Natural killer cell (primary cell): ENCODE results near the gene FUT6. TPM values are rescaled to one million over a fixed set of nuclear protein-coding genes. Genes with fewer than 3 reads are reported as not detected.

Source experiments
- ATAC-seq, 3 donors: fragments of 150-1000 bp in 2 of 3; fragments of 200-7000 bp in 1 of 3; cut with Tn5 transposase; 1 replicate in 1 of 3; 2 replicates in 2 of 3; pipeline ENCODE4 v1.10.0; 2021; ENCODE audit warnings: mild to moderate bottlenecking in 2 of 3, moderate library complexity in 2 of 3
- DNase-seq, 2 donors: peaks; one replicate each; pipeline versions ENCODE4 v3.0.0 to v3.0.0-alpha.2; 2013 to 2021; ENCODE audit warnings: mixed read lengths in 1 of 2
- H3K27ac ChIP-seq: one replicate; pipeline ENCODE4 v1.5.1; 2013; ENCODE audit warnings: mild to moderate bottlenecking, low read length
- H3K27me3 ChIP-seq: one replicate; pipeline ENCODE4 v1.6.1; 2013; ENCODE audit warnings: low read length; ENCODE audit not compliant: control insufficient read depth, insufficient read depth
- H3K36me3 ChIP-seq: one replicate; pipeline ENCODE4 v1.6.1; 2013; ENCODE audit warnings: low read length; ENCODE audit not compliant: control insufficient read depth, insufficient read depth
- H3K4me1 ChIP-seq: one replicate; pipeline ENCODE4 v1.6.1; 2013; ENCODE audit warnings: low read length; ENCODE audit not compliant: control insufficient read depth, insufficient read depth
- H3K4me3 ChIP-seq: one replicate; pipeline ENCODE4 v1.5.1; 2013; ENCODE audit warnings: low read length
- H3K9me3 ChIP-seq: one replicate; pipeline ENCODE4 v1.6.1; 2013; ENCODE audit warnings: low read length; ENCODE audit not compliant: control insufficient read depth, insufficient read depth
- H3K27ac Mint-ChIP-seq, 2 donors: one replicate each; pipeline ENCODE4 v1.8.0; 2022; ENCODE audit warnings: mild to moderate bottlenecking in 2 of 2, mixed read lengths in 2 of 2, moderate library complexity in 1 of 2
- H3K27me3 Mint-ChIP-seq, 2 donors: one replicate each; pipeline ENCODE4 v1.8.0; 2022; ENCODE audit warnings: low read depth in 2 of 2, mixed read lengths in 2 of 2
- H3K36me3 Mint-ChIP-seq: one replicate; pipeline ENCODE4 v1.8.0; 2022; ENCODE audit warnings: mixed read lengths
- H3K4me1 Mint-ChIP-seq, 2 donors: one replicate each; pipeline ENCODE4 v1.8.0; 2022; ENCODE audit warnings: mixed read lengths in 2 of 2
- H3K4me3 Mint-ChIP-seq: one replicate; pipeline ENCODE4 v1.8.0; 2022; ENCODE audit warnings: mild to moderate bottlenecking, moderate library complexity, mixed read lengths
- H3K9me3 Mint-ChIP-seq, 2 donors: one replicate each; pipeline ENCODE4 v1.8.0; 2022; ENCODE audit warnings: mixed read lengths in 2 of 2
- WGBS: methylation state at CpG from one replicate; pipeline ENCODE4 v1.1.7; 2013; ENCODE audit warnings: missing lambda C conversion rate; ENCODE audit not compliant: insufficient coverage; 5-methylcytosine and 5-hydroxymethylcytosine counted together
- intact Hi-C: fragments of 100-400 bp; cut with micrococcal nuclease; formaldehyde crosslinking; loops from one replicate; pipeline ENCODE4 v1.14.2; 2022
- total RNA-seq, 4 donors: library from RNA; stranded (reverse); fragments of 120-200 nt in 1 of 4; gene quantifications; one replicate each; pipeline versions ENCODE4 v1.2.3 to v1.2.4, GENCODE V29; 2013 to 2022
- TF ChIP-seq, protein P1 (sequence below): fragments of 200-600 bp; IDR thresholded peaks from one replicate; pipeline ENCODE4 v1.8.0; 2022; ENCODE audit warnings: antibody characterized with exemption

FUT6 gene
- total RNA-seq, 3 donors from 2014 or later (not counting 1 experiment from before 2014, with no cell fraction given): 0.34 TPM; not detected in 2

DNA sequence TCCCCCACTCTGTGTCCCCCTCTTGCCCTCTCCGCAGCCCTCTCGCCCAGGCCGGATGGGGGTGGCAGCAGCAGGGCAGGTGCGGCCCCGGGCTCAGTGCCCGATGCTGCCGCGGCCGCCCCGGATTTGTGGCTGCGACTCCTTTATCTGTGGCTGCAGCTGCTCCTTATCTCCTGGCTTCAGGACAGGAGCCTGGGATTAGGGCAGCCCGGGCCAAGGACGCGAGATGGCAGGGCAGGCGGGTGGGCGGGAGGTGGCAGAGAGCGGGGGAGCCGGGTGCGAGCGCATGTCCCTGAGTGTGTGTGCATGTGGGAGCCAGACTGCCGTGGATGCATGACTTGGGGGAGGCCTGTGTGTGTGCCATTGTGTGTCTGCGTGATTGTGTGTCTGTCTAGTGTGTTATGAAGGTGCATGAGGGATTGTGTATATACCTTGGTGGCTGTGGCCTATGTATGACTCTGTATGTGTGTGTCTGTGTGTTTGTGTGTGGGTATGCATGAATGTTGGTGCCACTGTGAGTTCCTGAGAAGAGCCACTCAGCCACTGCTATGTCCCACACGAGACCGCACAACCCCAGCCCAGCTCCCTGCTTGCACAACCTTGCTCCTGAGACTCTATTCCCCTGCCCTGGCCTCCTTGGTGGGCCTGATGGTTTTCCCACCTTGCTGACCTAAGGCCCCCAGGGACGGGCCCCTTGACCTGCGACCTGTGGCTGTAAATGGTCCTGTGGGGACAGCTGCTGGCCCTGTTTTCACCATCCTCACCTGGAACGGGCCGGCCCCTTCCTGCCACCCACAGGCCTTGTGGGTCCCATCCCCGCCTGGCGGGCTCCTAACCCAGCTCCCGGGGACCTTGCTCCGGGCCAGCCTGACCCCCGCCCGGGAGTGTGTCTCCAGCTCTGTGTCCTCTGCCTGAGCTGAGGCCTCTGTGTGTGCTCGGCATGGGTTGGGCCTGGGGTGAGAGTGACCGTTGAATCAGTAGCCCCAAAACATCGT, 40.0 kb downstream of the FUT6 start:
- Mint-ChIP-seq H3K36me3 (no peaks in the 10 kb centered on the region), H3K27me3 (peaks cover 0 to 41% of the 10 kb centered on the region in 2 donors), H3K4me3 (no peak overlapping the region), H3K9me3 (no peaks in the 10 kb centered on the region), H3K4me1 (peaks cover 12 to 17% of the 10 kb centered on the region in 2 donors), H3K27ac (no peak overlapping the region)
- WGBS: 56% methylated on average over 37 of the region's 37 CpGs
- H3K4me3 ChIP-seq: no peak overlapping the region
- H3K4me1 ChIP-seq: peaks cover 18% of the 10 kb centered on the region
- intact Hi-C loops: loop anchor here (5.0 kb wide), 1 partner anchor 223 kb away; no protein-coding TSS in a partner anchor
- no peaks in the 10 kb centered on the region for H3K9me3 ChIP-seq
- no peaks in the 10 kb centered on the region for H3K36me3 ChIP-seq
- H3K27me3 ChIP-seq: peaks cover 37% of the 10 kb centered on the region
- ATAC-seq: no peak
- H3K27ac ChIP-seq: no peak overlapping the region
- TF ChIP-seq, protein P1, sequence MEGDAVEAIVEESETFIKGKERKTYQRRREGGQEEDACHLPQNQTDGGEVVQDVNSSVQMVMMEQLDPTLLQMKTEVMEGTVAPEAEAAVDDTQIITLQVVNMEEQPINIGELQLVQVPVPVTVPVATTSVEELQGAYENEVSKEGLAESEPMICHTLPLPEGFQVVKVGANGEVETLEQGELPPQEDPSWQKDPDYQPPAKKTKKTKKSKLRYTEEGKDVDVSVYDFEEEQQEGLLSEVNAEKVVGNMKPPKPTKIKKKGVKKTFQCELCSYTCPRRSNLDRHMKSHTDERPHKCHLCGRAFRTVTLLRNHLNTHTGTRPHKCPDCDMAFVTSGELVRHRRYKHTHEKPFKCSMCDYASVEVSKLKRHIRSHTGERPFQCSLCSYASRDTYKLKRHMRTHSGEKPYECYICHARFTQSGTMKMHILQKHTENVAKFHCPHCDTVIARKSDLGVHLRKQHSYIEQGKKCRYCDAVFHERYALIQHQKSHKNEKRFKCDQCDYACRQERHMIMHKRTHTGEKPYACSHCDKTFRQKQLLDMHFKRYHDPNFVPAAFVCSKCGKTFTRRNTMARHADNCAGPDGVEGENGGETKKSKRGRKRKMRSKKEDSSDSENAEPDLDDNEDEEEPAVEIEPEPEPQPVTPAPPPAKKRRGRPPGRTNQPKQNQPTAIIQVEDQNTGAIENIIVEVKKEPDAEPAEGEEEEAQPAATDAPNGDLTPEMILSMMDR: no peak
- DNase-seq: no peak

DNA sequence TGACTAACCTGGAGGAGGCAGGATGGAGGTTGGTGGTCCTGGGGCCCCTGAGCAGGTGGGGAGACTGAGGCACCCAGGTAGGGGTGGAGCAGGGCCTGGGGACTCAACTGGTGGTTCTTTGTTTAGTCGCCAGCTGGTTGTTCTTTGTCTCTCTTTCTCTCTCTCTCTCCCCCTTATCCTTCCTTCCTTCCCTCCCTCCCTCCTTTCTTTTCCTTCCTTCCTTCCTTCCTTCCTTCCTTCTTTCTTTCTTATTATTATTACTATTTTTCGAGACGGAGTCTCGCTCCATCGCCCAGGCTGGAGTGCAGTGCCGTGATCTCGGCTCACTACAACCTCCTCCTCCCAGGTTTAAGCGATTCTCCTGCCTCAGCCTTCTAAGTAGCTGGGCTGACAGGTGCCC, 41.3 kb downstream of the FUT6 start:
- H3K9me3 ChIP-seq: no peaks in the 10 kb centered on the region

DNA sequence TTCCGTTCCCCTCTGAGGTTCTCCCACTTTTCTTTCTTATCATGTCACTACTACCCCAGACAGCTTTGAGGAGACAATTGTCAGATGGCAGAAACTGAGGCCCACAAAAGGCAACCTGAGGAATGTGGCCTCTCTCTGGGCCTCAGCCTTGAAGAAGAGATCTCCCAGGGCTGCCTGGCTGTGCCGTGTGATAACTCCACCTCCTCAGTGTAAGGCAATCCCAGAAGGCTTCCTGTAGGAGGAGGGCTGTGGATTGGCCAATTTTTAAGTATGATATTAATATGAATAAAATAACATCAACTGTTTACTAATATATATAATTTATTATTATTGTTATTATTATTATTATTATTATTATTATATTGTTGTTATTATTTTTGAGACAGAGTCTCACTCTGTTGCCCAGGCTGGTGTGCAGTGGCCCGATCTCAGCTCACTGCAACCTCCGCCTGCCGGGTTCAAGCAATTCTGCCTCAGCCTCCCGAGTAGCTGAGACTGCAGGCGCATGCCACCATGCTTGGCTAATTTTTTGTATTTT, 44.1 kb downstream of the FUT6 start:
- Histone ChIP-seq H3K27ac (no peak overlapping the region), H3K9me3 (no peaks in the 10 kb centered on the region), H3K4me3 (no peak overlapping the region), H3K27me3 (no peaks in the 10 kb centered on the region), H3K4me1 (peaks cover 11% of the 10 kb centered on the region), H3K36me3 (no peaks in the 10 kb centered on the region)
- Mint-ChIP-seq H3K4me1 (peaks cover 9% of the 10 kb centered on the region in 2 donors), H3K4me3 (no peak overlapping the region), H3K27ac (no peak overlapping the region), H3K9me3 (no peaks in the 10 kb centered on the region), H3K36me3 (no peaks in the 10 kb centered on the region), H3K27me3 (peaks cover 0 to 16% of the 10 kb centered on the region in 2 donors)
- DNase-seq (no peak), ATAC-seq (no peak)
- intact Hi-C loops: no loop called here
- WGBS: 95% methylated on average over 6 of the region's 7 CpGs
- TF ChIP-seq, protein P1: no peak

More for the DNA sequence above, 41.3 kb downstream of the FUT6 start:
- Mint-ChIP-seq H3K27me3 (peaks cover 0 to 28% of the 10 kb centered on the region in 2 donors), H3K4me3 (no peak overlapping the region), H3K4me1 (peaks cover under 1 to 5% of the 10 kb centered on the region in 2 donors), H3K36me3 (no peaks in the 10 kb centered on the region), H3K27ac (no peak overlapping the region), H3K9me3 (no peaks in the 10 kb centered on the region)
- DNase-seq: no peak
- no peak for ATAC-seq
- Histone ChIP-seq H3K27ac (no peak overlapping the region), H3K36me3 (no peaks in the 10 kb centered on the region), H3K27me3 (peaks cover 24% of the 10 kb centered on the region), H3K4me3 (no peak overlapping the region), H3K4me1 (peaks cover 5% of the 10 kb centered on the region)
- 90% methylated on average over 8 of the region's 8 CpGs for WGBS
- TF ChIP-seq, protein P1: no peak
- intact Hi-C loops: no loop called here
